Measurements from ENCODE around the gene GALNT5.
A peak's percentile ranks its signal among the peaks of the same experiment; 100 is the strongest.

GALNT5 gene

DNA sequence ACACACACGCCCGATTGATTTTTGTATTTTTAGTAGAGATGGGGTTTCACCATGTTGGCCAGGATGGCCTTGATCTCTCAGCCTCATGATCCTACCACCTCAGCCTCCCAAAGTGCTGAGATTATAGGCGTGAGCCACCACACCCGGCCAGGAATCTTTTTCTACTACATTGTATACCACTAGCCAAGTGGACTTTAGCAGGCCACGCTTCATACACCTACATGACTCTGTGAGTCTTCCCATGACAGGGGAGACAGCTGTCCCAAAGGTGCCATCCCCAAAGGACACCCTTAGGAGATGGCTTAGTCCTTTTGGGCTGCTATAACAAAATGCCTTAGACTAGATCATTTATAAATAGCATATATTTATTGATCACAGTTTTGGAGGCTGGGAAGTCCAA lies 35.3 kb downstream of the GALNT5 start:
- no peak for DNase-seq

- no peak for DNase-seq
Measured at GRCh38 chr2:157296490-157296889, 39.0 kb downstream of the GALNT5 start.

GRCh38 chr2:157296958-157297357 lies 39.5 kb downstream of the GALNT5 start:
- DNase-seq: no peak

DNA sequence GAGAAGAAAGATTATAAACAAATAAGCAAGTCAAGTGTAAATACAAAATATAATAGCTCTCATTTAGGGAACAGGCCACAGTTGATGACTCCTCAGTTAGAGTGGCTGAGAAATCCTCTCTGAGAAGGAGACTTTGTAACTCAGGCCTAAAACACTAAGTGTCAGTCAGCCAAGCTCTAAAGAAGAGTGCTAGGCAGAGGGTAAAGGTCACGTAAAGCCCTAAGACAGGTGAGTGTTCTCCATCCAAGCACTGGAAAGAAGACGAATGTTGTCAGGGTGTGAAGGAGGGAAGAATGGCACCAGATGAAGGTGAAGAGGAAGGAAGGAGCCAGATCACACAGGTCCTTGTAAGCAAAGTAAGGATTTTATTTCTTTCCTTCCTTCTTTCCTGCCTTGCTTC lies 43.8 kb downstream of the GALNT5 start:
- DNase-seq: no peak

DNA sequence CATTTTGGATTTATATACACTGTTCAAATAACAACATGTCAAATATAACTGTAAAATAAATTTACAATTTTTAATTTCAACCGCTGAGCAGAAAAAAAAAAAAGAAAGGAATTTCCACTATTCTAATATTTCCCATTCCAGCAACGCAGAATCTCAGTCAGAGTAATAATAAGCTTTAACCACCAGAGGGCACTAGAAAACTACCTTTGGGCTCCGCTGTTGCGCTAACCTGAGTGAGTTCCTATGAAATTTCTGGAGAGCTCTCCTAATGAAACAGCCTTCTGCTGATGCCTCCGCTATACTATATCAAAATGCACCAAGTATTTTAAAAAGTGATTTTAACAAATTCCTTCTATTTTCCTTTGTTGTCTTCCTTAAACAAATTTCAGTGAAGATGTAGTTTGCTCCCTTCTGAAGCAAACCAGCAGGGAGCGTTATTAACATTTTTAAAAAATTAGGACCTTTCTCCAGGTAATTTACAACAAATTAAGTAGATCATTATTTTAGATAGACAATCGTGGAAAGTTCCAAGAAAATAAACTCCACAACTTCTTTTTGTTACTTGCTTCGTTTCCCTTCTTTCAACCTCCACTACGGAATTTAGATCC lies 45.1 kb downstream of the GALNT5 start:
- DNase-seq: no peak

DNA sequence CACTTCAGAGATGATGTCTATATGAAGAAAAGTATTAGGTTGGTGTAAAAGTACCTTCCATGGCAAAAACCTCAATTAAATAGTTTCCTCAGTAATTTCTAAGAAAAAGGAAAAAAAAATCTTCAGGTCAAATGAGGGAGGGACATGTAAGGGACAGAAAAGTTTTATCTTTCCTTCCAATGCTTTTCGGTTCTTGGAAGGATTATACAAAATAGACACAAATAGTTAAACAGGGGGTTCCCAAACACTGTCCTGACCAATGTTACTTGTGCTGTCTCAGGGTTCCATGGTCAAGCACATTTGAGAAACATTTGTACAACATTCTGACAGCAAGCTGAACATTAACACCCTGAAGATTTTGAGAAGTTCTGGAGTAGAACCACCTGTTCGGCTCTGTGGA lies 46.1 kb downstream of the GALNT5 start:
- no peak for DNase-seq

GRCh38 chr2:157304811-157305722 lies 47.6 kb downstream of the GALNT5 start:
- no peak for DNase-seq

GRCh38 chr2:157305723-157306110 lies 48.2 kb downstream of the GALNT5 start:
- DNase-seq: no peak

DNA sequence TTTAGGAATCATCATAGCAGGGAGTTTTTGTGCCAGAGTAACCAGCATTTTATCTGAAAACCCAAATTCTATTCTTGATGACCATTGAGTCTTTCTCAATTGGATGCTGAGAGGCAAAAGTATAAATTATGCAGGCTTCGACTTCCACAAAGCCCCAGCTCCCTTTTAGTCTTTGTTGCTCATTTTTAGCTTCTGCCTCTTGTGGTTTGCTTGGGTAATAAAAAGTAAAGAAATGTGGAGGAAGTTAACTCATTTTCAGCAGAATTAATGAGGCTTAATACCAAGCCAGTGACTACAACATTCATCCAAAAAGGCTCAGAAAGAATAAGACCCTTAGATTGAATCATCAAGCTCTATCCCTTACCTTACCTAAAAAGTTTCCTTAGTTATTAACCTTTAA lies 49.5 kb downstream of the GALNT5 start:
- DNase-seq: no peak

GRCh38 chr2:157309878-157310277 lies 52.4 kb downstream of the GALNT5 start:
- no peak for DNase-seq

DNA sequence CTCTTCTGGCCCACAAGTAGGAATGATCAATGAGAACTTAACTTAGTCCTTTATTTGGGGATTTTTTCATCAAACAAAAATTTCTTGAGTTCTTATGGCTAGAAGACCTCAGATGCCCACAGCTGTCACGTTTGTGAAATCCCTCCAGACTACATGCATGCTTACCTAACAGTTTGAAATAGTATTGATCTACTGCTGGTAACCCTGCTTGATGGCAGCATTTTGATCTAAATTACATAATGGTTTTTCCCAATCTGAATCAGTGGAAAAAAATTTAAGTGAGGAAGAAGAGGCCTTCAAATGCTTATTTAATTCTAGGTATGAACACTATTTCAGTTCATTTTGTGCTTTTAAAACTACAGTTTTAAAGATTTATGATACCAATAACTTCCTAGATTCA lies 54.2 kb downstream of the GALNT5 start:
- no peak for DNase-seq

- DNase-seq: no peak
Measured at GRCh38 chr2:157312866-157313486, 55.5 kb downstream of the GALNT5 start.

DNA sequence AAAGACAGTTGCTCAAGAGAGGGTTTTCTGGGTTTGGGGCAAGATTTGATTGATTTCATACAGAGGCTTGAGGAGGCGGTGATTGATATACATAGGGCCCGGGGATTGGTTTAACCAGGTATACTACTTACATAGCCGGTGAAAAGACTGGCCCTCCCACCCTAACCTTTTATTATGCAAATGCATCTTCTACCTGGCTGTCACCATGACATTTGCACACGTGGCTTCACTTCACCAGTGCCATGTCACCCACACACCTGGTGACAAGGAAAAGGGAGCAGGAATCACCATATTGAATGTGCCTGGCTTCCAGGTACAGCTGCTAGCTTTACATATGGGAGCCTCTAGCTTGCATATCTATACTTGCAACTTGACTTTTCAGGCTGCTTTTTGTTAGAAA lies 58.4 kb downstream of the GALNT5 start:
- no peak for DNase-seq

DNA sequence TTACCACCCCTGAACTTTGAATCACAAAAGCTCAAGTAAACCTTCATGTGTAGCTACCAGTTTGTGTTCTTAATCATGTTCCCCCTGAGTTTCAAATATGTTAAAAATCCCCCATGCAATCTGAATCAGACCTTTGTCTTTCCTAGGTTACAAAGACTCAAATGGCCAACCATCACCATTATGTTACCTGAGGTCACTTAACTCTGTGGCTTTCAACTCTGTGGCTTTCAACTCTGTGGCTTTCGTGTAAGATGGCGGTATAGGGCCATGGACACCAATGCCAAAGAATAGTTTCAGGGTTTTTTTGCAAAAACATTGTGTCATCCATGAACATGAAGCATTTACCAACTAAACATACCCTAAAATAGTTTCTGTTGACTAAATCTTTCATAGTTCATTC lies 61.4 kb downstream of the GALNT5 start:
- no peak for DNase-seq

- no peak for DNase-seq
Measured at GRCh38 chr2:157319795-157320194, 62.3 kb downstream of the GALNT5 start.

DNA sequence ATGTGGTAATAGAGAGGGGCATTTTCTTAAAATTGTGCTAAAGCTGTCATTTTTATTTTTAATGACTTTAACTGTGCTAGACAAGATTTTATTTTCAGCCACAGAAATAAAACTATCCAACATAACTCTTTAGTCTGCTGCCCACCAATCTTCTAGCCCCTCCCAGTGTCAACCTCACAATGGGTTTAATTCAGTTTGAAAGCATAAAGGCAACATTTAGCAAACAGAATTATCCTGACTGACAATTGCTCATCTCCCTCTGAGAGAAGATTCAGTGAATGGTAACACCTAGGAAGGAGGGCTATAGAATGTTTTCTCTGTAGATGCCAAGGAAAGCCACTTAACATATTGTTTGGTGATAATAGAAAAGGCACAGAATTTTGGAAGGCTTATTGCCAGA lies 62.9 kb downstream of the GALNT5 start:
- no peak for DNase-seq

GRCh38 chr2:157321466-157321865 lies 64.0 kb downstream of the GALNT5 start:
- no peak for DNase-seq

DNA sequence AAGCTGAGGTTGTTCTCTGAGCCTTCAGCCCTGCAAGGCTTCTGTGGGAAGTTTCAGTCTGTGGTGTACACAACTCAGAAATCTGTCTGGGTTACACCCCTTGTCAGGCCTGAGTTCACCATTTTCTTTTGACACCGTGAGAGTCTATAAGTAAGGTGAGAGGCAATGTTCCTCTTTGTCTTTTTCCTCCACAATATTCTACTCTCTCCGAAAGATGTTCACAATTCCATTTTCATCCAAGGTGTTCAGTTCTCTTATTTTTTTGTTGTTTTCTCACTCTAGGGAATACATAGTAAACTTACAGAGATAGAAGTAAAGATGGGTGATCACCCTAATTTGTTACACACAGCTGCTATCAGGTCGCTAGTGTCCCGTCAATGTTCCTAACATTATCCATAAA lies 64.9 kb downstream of the GALNT5 start:
- no peak for DNase-seq

DNA sequence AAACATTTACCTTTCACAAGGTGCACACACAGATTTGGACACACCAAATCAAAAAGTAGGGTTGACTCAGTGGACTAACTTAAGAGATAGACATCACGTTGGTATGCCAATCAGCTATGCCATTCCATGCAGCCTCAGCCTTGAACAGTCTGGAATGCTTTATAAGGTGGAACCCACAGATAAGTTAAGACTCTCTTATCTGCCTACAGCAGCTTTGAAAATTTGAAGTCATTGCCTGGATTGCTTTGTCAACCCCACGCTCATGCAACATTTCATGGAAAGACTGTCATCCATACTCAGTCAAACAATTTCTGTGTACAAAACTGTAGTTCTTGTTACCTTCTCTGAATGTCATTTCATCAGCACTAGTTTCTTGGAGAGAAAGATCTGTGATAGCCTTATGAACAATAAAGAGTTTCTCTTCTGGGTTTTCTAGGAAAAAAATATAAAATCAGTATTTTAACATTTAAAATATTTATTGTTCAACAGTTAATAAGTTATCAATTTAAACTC lies 66.9 kb downstream of the GALNT5 start:
- DNase-seq: no peak

GRCh38 chr2:157325786-157326185 lies 68.3 kb downstream of the GALNT5 start, which contains the start of gene ERMN:
TSS of gene ERMN (minus strand) at chr2:157325824. CDS start at chr2:157325642, 182 bp downstream.
- no peak for DNase-seq

DNA sequence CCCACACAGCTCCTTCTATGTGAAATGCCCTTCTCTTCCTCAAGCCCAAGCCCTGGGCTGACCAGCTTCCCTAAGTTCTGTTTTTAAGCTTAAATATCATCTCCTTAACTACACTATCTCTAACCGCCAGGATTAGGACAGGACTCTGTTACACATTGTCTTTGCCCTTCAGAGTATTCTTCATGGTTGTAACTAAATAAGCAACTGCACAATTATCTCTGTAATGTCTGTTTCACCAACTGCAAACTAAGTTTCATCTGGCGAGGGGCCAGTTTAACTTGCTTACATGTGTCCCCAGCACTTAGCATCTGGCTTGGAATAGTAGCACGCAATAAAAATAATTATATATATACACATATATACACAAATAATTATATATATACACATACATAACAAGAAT lies 69.2 kb downstream of the GALNT5 start:
- DNase-seq: no peak

- DNase-seq: no peak
Measured at GRCh38 chr2:157327200-157327599, 69.7 kb downstream of the GALNT5 start.

- peak; percentile 96 for DNase-seq
Measured at GRCh38 chr2:157327621-157328500, 70.4 kb downstream of the GALNT5 start.

All from activated CD8-positive, alpha-beta memory T cell treated with anti-CD3 and anti-CD28 coated beads, Interleukin-2, amount 50 U/mL, for 48 hours (primary cell).